GM20000 (cell line): Measurements from ENCODE around the gene GLT6D1.

Experiments used
- DNase-seq: peaks from one replicate; pipeline ENCODE4 v3.0.0; 2012; ENCODE audit warnings: low spot score
- CTCF ChIP-seq: IDR thresholded peaks from 2 replicates; pipeline ENCODE4 v1.5.1; 2012; ENCODE audit warnings: mild to moderate bottlenecking, control low read depth; ENCODE audit errors: extremely low read depth, missing control alignments

GLT6D1 gene

GRCh38 chr9:135588371-135588770, 51.0 kb downstream of the GLT6D1 start:
- no peak for TF ChIP-seq CTCF
- no peak for DNase-seq

GRCh38 chr9:135587658-135588057, 51.7 kb downstream of the GLT6D1 start:
- no peak for TF ChIP-seq CTCF
- no peak for DNase-seq

- DNase-seq = no peak
- TF ChIP-seq CTCF = no peak
Measured at GRCh38 chr9:135586601-135587109, 52.7 kb downstream of the GLT6D1 start.

DNA sequence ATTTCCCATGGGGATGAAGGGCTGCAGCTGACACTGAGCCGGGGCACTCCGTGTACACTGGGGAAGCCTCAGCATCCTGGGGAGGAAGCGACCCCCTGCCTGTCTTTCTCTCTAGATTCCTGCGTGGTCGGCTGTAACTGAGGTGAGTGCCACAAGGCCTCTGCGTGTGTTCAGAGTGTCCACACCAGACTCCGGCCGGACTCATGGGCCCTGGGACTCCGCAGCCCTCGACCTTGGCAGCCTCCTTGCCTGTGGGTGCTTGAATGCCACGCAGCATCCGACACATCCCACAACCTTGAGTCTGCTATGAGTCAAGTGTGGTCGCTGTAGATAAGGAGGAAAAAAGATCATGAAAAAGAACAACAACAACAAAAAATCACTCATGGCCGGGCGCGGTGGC, 54.4 kb downstream of the GLT6D1 start:
- no peak for TF ChIP-seq CTCF
- DNase-seq = no peak

- TF ChIP-seq CTCF = no peak
- no peak for DNase-seq
Measured at GRCh38 chr9:135584371-135584770, 55.0 kb downstream of the GLT6D1 start.

DNA sequence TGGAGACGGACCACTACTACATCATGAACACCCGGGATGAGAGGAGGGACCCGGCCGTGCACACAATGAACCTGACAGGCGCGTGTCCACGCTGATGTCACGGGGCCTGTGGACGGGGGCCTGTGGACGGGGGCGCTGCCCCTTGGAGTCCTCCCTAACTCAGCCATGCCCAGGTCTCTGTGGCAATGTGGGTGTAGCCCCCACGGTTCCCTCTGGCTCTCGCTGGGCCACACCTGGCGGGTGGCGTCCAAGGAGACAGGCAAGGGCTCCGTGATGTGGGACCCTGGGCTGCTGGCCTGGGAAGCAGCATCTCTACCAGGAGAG, 55.7 kb downstream of the GLT6D1 start:
- TF ChIP-seq CTCF = no peak
- no peak for DNase-seq

DNA sequence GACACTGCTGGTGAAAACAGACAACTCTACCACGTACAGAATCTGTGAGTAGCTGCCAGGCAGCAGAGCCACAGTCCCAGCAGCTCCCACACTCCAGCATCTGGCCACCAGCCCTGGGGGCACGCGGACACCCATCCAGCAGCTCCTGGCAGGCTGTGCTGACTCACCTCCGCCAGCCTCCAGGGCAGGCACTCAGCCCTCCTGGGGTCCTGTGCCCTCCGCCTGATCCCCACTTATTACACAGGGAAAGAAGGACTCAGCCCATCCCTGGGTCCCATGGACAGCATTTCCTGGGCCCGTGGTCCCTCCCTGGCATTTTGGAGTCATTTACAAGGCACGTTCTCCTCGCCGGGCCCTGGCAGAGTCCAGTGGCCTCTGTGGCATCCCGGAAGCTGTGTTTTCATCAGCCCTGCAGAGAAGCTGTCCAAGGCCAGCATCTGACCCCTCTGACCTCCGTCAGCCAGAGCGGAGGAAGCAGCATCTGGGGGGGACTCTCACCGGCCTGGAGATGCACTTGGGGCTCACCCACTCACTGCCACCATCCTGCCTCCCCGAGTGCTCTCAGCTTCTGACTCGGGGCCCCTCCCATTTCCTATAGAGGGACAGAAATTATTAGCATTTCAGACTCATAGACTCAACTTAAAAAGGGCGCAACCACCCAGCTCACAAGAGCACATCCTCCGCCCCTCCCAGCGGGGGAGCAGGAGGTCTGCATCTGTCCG, 56.2 kb downstream of the GLT6D1 start:
- no peak for TF ChIP-seq CTCF
- DNase-seq = no peak
